ENCODE data around the gene PSG6. TPM values are rescaled to one million over a fixed set of nuclear protein-coding genes. Genes with fewer than 3 reads are reported as not detected.
"Not testable (repeated sequence)": the region's sequence is repeated elsewhere in the genome, so short reads cannot be mapped to it uniquely, and the experiment has no call there.

PSG6 gene
- total RNA-seq (2014; rRNA removed; shearing (Covaris generic)): not detected in 2 replicates
- polyA plus RNA-seq (2014; cell fraction: nucleus; rRNA removed): not detected in 2 replicates

DNA sequence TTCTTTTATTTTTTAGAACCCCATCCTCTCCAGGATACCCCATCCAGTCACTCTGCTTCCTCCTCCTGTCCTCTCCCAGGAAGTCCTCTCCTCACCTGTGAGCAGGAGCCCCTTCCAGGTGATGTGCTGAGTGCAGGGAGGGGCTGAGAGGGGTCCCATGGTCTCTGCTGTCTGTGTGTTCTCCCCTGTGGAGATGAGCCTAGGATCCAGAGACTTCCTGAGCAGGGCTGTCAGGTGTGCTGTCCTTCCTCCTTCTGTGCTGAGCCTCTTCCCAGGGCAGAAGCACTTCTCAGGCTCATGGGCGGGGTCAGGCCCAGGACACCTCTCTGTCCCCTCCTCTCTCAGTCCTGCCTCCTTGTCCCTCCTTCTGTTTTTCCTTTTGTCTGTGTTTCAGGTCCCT, at the start of gene PSG6:
Gene PSG6 (minus strand): TSS at position 261 of the 400 bp plus-strand sequence. CDS start 102 bp downstream, at position 159.
- not testable (repeated sequence) for DNase-seq (ENCODE audit: extremely low read depth, low read depth)

DNA sequence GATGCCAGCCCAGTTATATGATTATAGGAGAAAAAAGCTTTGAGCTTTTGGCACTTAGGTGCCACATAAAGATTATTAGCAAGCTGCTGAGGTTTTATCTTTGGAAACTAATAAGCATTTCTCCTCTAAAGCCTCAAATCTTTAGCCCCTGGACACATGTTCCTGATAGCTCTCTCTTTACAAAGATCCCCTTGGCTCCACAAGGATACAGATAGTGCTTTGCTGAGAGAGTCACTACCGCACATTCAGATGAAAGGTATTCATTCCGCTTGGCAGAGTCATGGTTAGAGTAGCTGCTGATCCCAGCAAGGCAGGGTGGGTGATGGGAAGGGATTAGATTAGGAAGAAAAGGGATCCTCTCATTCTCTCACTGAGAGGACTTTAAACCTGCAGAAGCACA, 47.5 kb upstream of the PSG6 start:
- no peak for DNase-seq (ENCODE audit: extremely low read depth, low read depth)

DNA sequence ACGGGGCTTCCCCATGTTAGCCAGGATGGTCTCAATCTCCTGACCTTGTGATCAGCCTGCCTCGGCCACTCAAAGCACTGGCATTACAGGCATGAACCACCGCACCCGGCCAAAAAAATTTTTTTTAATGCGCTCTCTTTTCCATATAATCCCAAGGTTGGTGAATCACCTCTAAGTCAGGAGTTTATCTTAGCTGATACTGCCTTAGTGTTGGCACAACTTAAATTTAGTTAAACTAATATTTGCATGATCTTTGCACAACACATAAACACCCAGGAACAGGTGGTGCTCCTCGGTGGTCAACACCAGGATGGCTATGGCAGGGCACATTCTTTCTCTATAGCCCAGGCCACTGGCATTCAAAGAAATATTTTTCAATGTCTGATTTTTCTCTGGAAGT, 43.4 kb upstream of the PSG6 start:
- DNase-seq (ENCODE audit: extremely low read depth, low read depth): no peak

DNA sequence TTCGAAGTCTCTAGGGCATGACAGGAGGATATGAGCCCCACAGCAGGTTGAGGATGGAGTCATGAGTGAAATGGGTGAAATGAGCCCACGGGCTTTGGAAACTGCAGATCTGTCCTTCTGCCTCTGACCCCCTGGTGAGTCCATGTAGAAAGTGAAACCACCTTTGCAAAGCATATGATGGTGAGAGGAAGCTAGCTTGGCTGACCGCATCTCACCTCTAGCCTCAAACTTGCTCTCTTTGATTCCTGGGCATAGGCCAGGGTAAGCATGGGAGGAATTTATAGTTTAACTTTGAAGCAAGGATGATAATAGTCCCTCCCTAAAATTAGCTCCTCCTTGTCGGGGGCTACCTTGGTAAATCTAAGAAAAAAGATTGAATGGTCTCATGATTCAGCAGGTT, 34.4 kb upstream of the PSG6 start:
- DNase-seq (ENCODE audit: extremely low read depth, low read depth): not testable (repeated sequence)

GRCh38 chr19:42951476-42951875, 33.8 kb upstream of the PSG6 start:
- DNase-seq (ENCODE audit: extremely low read depth, low read depth): not testable (repeated sequence)

- no peak for DNase-seq (ENCODE audit: extremely low read depth, low read depth)
These were observed 24.6 kb upstream of the PSG6 start for GRCh38 chr19:42942187-42942789.

DNA sequence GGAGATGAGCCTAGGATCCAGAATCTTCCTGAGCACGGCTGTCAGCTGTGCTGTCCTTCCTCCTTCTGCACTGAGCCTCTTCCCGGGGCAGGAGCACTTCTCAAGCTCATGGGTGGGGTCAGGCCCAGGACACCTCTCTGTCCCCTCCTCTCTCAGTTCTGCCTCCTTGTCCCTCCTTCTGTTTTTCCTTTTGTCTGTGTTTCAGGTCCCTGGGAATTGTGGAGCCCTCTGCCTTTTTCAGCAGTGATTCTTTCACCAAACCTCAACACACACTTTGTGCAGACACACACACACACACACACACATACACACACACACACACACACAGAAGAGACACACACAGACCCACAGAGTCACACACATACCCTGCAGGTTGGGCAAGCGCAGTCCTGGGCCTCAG, 19.4 kb upstream of the PSG6 start, which contains the start of gene PSG7:
Gene PSG7 (minus strand): TSS at position 101 of the 400 bp plus-strand sequence. CDS start 131 bp downstream, outside the sequence.
- not testable (repeated sequence) for DNase-seq (ENCODE audit: extremely low read depth, low read depth)

DNA sequence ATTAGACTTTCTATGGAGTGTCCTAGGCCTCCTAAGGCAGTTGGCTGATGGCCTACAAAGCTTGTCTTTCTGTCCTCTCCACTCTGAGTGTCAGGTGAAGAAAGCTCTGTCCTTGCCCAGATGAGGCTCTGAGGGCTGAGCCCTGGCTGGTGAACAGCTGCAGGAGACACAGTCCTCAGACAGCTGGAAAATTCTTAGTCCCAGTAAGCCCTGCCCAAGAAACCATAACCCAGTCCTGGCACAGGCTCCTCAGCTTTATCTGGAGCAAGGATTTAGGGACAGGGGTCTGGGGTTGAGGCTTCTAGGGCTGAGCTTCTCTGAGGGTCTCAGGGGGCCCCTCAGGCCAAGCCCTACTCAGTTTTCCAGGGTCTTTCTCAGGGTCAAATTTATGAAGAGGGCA, 17.0 kb upstream of the PSG6 start:
- DNase-seq (ENCODE audit: extremely low read depth, low read depth): not testable (repeated sequence)

- not testable (repeated sequence) for DNase-seq (ENCODE audit: extremely low read depth, low read depth)
These were observed 16.5 kb upstream of the PSG6 start for GRCh38 chr19:42934183-42934582.

GRCh38 chr19:42933412-42933811, 15.7 kb upstream of the PSG6 start:
- not testable (repeated sequence) for DNase-seq (ENCODE audit: extremely low read depth, low read depth)

DNA sequence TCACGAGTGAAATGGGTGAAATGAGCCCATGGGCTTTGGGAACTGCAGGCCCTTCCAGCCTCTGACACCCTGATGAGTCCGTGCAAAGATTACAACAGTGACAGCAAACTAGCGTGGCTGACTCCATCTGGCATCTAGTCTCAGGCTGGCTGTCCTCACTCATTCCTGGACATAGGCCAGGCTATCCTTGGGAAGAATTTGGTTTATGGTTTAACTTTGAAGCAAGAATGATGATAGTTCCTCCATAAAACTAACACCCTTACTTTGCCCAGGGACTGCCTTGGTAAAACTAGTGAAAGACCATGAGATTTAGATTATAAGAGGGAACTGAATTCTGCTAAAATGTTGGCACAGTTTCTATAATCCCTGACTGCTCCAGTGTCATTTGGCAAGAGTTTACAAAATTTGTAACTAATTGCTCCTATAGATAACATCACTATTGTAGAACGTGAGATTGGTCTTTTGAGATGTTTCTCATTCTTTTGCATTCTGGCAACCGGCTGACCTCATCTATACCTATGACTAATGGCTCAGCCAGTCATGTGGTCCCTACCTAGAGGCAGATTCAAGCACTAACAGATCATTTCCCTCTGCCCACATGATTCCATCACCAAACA, 14.9 kb upstream of the PSG6 start:
- not testable (repeated sequence) for DNase-seq (ENCODE audit: extremely low read depth, low read depth)

DNA sequence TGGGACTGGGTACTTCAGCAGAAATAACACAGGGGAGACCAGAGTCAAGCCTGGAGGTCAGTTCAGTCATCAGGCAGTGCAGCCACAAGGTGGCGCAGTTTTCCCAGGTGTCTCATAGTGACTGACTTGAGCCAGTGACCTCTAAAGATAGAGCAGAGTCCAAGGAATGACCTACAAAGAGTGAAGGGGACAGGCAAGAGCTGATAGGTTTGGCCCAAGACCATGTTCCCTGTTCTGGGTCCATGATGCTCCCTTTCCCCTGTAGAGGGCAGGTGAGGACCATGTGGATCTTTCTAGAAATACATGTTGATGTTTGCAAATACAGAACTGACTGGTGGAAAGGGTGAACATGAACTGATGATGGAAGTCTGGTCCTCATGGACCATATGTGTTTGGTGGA, 12.5 kb upstream of the PSG6 start:
- DNase-seq (ENCODE audit: extremely low read depth, low read depth): not testable (repeated sequence)

DNA sequence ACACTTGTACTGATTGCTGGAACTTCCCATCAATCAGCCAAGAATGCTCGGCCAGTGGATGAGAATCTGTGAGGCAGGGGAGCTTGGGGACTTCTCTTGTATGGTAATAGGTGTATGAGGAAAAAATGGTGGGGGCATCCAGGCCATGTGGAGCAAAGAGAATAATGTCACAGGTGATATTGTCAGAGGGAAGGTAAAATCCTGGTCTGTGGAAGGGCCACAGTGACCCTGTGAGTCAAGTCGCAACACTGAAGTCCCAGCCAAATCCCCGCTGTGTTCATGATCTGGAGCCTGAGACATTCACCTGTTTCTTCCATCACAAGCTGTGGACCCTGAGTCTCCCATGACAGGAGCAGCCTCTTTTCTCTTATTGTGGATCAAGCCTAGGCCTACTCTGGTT, 11.2 kb upstream of the PSG6 start:
- DNase-seq (ENCODE audit: extremely low read depth, low read depth): no peak

GRCh38 chr19:42926781-42927180, 9.1 kb upstream of the PSG6 start:
- no peak for DNase-seq (ENCODE audit: extremely low read depth, low read depth)

- not testable (repeated sequence) for DNase-seq (ENCODE audit: extremely low read depth, low read depth)
These were observed 5.4 kb upstream of the PSG6 start for GRCh38 chr19:42923106-42923505.

DNA sequence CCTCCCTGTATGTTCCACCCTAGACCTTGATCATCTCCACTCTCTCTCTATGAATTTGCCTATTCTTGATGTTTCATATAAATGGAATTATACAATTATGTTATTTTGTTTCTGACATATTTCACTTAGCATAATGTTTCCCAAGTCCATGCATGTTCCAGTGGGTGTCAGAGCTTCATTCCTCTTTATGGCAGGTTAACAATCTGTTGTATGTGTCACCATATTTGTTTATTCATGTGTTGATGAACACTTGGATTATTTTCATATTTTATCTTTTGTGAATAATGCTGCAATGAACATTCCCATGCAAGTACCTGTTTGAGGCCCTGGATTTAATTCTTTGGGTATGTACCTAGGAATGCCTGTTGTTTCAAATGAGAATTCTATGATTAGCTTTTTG, 3.3 kb upstream of the PSG6 start:
- not testable (repeated sequence) for DNase-seq (ENCODE audit: extremely low read depth, low read depth)

GRCh38 chr19:42919757-42920079, 2.0 kb upstream of the PSG6 start:
- no peak for DNase-seq (ENCODE audit: extremely low read depth, low read depth)

DNA sequence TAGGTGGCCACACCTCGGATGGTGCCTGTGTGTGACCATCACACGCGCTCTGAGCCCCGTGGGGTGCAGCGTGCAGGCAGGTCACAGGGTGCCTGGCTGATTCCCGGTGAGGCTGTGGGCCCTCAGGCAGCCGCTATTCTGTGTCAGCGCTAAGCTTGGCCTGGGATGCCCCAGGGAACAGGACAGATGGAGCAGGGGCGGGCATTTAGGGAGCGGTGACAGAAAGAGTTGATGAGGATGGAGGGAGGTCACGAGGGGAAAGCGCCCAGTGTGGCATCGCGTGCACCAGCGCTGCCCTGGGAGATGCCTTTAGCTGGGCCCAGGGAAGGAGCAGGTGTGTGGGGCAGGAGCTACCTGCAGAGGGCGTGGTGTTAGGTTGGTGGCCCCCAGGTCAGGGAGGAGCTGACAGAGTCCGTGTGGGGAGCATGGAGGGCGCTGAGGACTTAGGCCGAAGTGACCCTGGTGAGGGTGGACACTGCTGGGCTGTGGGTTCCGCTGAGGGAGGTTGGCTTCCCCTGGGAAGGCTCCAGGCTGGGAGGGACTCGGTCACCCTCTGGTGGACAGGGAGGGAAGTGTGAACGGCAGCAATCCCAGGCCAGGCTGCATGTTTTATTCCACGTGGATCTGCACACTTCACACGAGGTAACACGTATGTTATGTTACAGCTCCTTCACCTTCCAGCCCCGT, 1.5 kb upstream of the PSG6 start:
- DNase-seq (ENCODE audit: extremely low read depth, low read depth): not testable (repeated sequence)

DNA sequence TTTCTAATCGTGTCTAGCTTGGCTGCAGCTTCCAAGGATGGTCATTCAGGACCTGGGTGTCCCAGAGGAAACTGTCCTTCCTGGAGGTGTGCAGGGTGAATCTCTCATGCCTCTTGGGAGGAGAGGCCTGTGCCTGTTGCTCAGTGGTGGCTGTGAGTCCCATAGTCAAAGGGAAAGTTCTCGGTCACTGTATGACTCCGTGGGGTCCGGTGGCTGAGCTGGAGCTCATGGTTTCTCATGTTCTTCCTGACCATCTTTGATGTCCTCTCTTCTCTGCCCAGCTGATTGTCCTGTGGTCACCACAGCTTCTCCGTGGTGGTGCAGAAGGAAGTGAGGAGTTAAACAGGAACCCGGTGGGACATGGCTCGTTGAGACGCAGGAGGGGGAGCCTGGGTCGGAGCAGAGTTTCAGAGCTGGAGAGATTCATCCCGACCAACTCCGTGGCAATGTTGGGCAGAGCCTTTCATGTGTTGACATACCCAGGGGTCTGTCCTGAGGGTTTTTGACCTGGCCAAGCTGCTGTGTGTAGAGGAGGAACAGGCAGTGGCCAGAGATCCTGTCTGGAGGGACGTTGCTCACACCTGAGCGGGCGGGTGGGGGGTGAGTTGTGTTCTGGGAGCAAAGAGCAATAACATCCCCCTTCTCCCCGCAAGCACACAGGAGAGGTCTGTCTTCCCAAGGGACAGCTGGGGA, 829 bp upstream of the PSG6 start:
- not testable (repeated sequence) for DNase-seq (ENCODE audit: extremely low read depth, low read depth)

DNA sequence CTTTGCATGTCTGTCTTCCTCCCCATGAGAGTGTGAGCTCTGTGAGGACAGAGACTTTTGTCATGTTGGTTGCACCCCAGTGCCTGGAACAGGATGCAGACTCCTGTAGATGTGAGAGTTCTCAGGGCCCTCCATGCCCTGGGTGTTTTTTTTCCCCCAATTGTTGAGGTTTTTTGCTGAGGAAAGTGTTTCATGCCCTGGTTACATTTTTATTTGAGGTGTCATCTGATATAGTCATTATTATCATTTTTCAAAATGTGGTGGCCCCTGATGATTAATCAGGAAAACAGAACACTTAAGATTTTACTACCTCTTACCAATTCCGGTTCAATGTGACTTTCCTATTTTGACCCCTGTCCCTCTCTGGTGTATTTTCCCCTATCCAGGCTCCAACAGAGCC, 763 bp downstream of the PSG6 start:
- DNase-seq (ENCODE audit: extremely low read depth, low read depth): not testable (repeated sequence)

- DNase-seq (ENCODE audit: extremely low read depth, low read depth): not testable (repeated sequence)
These were observed 4.2 kb downstream of the PSG6 start for GRCh38 chr19:42913516-42913915.

Measured in NCI-H460 (cell line).